Coronary artery (tissue), 2 donors: ENCODE measurements around the gene CIPC.

Source experiments
- DNase-seq: peaks from one replicate; pipeline ENCODE4 v3.0.0-alpha.2; 2017; ENCODE audit warnings: low spot score
- H3K27ac ChIP-seq, 2 donors: fragments of 200-600 bp; sonication (generic); one replicate each; pipeline ENCODE4 v1.5.1; 2016 to 2019
- H3K4me3 ChIP-seq: fragments of 200-600 bp; sonication (generic); 2 replicates; pipeline ENCODE4 v1.5.1; 2016; ENCODE audit warnings: mild to moderate bottlenecking, moderate library complexity
- CTCF ChIP-seq: fragments of 200-600 bp; sonication (generic); IDR thresholded peaks from one replicate; pipeline ENCODE4 v1.5.1; 2019; ENCODE audit warnings: antibody characterized with exemption

CIPC gene

GRCh38 chr14:77143071-77143470, 45.0 kb downstream of the CIPC start:
- no peak for DNase-seq
- H3K4me3 ChIP-seq, result no peak overlapping the region
- no peak for TF ChIP-seq CTCF
- H3K27ac ChIP-seq, result no peak overlapping the region

- Histone ChIP-seq H3K27ac (no peak overlapping the region), H3K4me3 (no peak overlapping the region)
- DNase-seq, result no peak
- TF ChIP-seq CTCF, result no peak
Measured at GRCh38 chr14:77144412-77145115, 46.5 kb downstream of the CIPC start.

GRCh38 chr14:77145975-77146740, 48.1 kb downstream of the CIPC start:
- Histone ChIP-seq H3K27ac (no peak overlapping the region), H3K4me3 (no peak overlapping the region)
- no peak for TF ChIP-seq CTCF
- peak; percentile 66 for DNase-seq

GRCh38 chr14:77148510-77149231, 50.6 kb downstream of the CIPC start:
- Histone ChIP-seq H3K27ac (no peak overlapping the region), H3K4me3 (no peak overlapping the region)
- TF ChIP-seq CTCF, result no peak
- DNase-seq, result peak; percentile 22

GRCh38 chr14:77151245-77151644, 53.2 kb downstream of the CIPC start:
- peak; percentile 50 for DNase-seq
- Histone ChIP-seq H3K27ac (no peak overlapping the region), H3K4me3 (no peak overlapping the region)
- no peak for TF ChIP-seq CTCF

GRCh38 chr14:77151918-77152588, 54.0 kb downstream of the CIPC start:
- no peak overlapping the region for H3K4me3 ChIP-seq
- H3K27ac ChIP-seq, result no peak overlapping the region
- no peak for TF ChIP-seq CTCF
- peak; percentile 28 for DNase-seq
